ENCODE measurements around the gene C11orf98. TPM values are rescaled to one million over a fixed set of nuclear protein-coding genes. Genes with fewer than 3 reads are reported as not detected.
"Not testable (repeated sequence)": the region's sequence is repeated elsewhere in the genome, so short reads cannot be mapped to it uniquely, and the experiment has no call there.

C11orf98 gene
- total RNA-seq, 1 donor from 2014 or later, result 27.1 TPM

GRCh38 chr11:62688491-62688890, 23.5 kb upstream of the C11orf98 start:
- ATAC-seq (no peak), DNase-seq (no peak)
- intact Hi-C loops (cut with micrococcal nuclease), result no loop called here

GRCh38 chr11:62687508-62688396, 22.7 kb upstream of the C11orf98 start:
- peak; percentile 55 for DNase-seq

DNA sequence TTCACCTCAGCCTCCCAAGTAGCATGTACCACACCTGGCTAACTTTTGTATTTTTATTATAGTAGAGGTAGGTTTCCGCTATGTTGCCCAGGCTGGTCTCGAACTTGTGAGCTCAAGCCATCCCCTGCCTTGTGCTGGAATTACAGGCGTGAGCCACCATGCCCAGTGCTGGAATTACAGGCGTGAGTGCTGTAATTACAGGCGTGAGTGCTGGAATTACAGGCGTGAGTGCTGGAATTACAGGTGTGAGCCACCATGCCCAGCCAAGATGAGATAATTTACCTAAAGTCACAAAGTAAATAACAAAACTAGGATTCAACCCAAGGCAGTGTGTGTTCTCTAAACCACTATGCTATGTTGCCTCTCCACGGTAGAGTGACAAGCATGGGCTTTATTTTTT, 17.5 kb upstream of the C11orf98 start:
- intact Hi-C loops (cut with micrococcal nuclease), result no loop called here
- no peak for ATAC-seq
- no peak for DNase-seq

More at GRCh38 chr11:62687508-62688396, 22.7 kb upstream of the C11orf98 start:
- peak; percentile 30 for ATAC-seq
- intact Hi-C loops (cut with micrococcal nuclease), result no loop called here

DNA sequence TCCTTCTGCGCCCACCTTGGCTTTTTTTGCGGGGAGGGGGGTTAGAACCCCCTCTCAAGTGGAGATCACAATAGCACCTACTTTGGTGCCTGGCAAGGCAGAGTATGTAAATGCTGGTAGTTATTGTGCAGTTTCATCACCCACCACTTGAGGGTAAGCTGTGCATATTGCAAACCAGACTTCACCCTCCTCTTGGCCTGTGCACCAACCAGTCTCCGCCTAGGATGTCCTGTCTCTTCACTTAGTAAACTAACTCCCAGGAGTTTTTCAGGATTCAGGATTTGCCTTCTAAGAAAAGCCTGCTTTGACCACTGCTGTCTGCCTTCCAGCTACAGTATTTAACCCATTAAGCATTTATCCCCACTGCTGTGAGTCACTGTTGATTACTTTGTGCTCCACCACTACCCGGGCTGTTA, 15.8 kb upstream of the C11orf98 start:
- no peak for DNase-seq
- ATAC-seq, result peak; percentile 67
- intact Hi-C loops (cut with micrococcal nuclease), result no loop called here

GRCh38 chr11:62678770-62679696, 14.0 kb upstream of the C11orf98 start, which contains the start of gene UBXN1:
UBXN1 (minus strand) TSS chr11:62679073; CDS start chr11:62678923, 150 bp downstream.
- intact Hi-C loops (cut with micrococcal nuclease), result no loop called here
- DNase-seq (peak; percentile 93), ATAC-seq (peak; percentile 88)

DNA sequence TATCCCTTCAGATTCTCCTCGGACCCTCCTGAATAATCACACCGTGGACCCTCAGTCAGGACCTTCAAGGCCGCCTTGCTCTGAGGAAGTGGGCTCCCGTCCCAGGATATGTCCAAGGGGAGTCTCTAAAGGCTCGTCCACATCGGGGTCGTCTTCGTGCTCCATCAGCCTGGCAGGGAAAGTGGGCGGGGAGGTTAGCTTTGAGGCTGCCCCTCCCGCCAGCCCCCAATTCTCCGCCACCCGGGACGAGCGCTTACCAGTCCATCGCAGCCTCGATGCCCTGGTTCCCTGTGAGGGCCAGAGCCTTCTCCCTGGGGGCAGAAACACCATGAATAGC, 13.4 kb upstream of the C11orf98 start:
- DNase-seq (no peak), ATAC-seq (no peak)
- intact Hi-C loops (cut with micrococcal nuclease), result no loop called here

DNA sequence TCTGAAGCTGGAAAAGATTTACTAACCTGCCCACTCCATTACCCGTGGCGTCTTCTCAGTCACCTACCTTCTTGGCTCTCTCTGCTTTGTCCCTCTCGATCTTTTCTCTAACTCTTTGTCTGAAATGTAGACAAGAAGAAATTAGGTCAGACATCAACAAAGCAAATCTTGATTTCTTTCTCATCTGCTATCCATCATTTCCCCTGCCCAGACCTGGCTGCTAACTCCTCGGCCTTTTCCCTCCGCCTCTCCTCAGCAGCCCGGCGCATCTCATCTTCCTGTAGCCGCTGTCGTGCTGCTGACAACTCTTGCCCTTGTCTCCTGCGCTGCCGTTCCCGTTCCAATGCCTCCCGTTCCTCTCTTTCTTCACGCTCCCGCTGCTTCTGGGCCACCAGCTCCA, 12.7 kb upstream of the C11orf98 start:
- ATAC-seq, result no peak
- no peak for DNase-seq
- intact Hi-C loops (cut with micrococcal nuclease), result no loop called here

GRCh38 chr11:62677156-62677555, 12.1 kb upstream of the C11orf98 start:
- no peak for ATAC-seq
- no peak for DNase-seq
- intact Hi-C loops (cut with micrococcal nuclease), result no loop called here

DNA sequence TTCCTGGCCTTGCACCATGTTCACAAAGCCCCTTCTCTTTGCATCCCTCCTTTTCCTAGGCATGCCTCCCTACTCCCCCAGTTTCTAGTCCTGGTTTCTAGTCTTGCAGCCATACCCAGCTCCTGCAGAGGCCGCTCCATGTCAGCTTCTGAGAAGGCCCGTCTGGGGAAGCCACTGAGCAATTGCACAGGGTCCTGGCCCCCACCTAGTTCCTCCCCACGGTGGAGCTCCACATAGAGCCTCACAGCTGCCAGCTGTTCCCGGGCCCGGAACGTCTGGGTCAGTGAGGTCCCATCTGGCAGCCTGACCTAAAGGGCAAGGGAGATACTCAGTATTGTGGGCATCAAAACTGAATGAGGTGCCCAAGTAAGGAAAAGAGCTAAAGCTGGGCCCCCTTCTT, 11.7 kb upstream of the C11orf98 start:
- no peak for ATAC-seq
- DNase-seq, result no peak
- intact Hi-C loops (cut with micrococcal nuclease), result no loop called here

- DNase-seq; ATAC-seq; intact Hi-C loops (cut with micrococcal nuclease): not testable (repeated sequence)
These were observed 10.4 kb upstream of the C11orf98 start for GRCh38 chr11:62675415-62675814.

DNA sequence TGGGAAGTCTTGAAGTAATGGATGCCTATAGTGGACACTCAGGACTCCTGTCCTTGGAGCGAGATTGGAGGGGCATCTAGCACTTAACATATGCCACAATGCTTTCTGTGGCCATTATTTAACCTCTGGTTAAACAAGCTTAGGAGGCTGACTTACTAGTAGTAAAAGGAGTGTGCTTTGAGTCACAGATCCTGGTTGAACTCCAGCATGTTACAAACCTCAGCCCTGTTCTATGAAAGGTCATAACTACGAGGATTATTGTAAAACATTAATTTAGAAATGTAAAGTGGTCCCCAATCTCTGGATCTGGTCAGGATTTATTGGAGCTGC, 8.2 kb upstream of the C11orf98 start:
- DNase-seq (no peak), ATAC-seq (no peak)
- intact Hi-C loops (cut with micrococcal nuclease), result no loop called here

- ATAC-seq, result peak; percentile 89
- intact Hi-C loops (cut with micrococcal nuclease), result no loop called here
- peak; percentile 81 for DNase-seq
These were observed 6.8 kb upstream of the C11orf98 start, which contains the start of the genes LBHD1 and UQCC3 for GRCh38 chr11:62671608-62672389. LBHD1 (minus strand) TSS chr11:62672267; CDS start chr11:62670031, 2,236 bp downstream. UQCC3 (plus strand) TSS chr11:62671673; CDS start chr11:62671746, 73 bp downstream.

- DNase-seq (no peak), ATAC-seq (peak; percentile 38)
- intact Hi-C loops (cut with micrococcal nuclease), result no loop called here
These were observed 6.2 kb upstream of the C11orf98 start for GRCh38 chr11:62671236-62671607.

- DNase-seq, result no peak
- intact Hi-C loops (cut with micrococcal nuclease), result no loop called here
These were observed 4.6 kb upstream of the C11orf98 start for GRCh38 chr11:62669420-62670161.

GRCh38 chr11:62667460-62667859, 2.5 kb upstream of the C11orf98 start:
- DNase-seq (no peak), ATAC-seq (no peak)
- intact Hi-C loops (cut with micrococcal nuclease), result no loop called here

More at GRCh38 chr11:62669420-62670161, 4.6 kb upstream of the C11orf98 start:
- no peak for ATAC-seq

- DNase-seq (no peak), ATAC-seq (no peak)
- intact Hi-C loops (cut with micrococcal nuclease), result no loop called here
These were observed 1.4 kb upstream of the C11orf98 start for GRCh38 chr11:62666259-62666926.

DNA sequence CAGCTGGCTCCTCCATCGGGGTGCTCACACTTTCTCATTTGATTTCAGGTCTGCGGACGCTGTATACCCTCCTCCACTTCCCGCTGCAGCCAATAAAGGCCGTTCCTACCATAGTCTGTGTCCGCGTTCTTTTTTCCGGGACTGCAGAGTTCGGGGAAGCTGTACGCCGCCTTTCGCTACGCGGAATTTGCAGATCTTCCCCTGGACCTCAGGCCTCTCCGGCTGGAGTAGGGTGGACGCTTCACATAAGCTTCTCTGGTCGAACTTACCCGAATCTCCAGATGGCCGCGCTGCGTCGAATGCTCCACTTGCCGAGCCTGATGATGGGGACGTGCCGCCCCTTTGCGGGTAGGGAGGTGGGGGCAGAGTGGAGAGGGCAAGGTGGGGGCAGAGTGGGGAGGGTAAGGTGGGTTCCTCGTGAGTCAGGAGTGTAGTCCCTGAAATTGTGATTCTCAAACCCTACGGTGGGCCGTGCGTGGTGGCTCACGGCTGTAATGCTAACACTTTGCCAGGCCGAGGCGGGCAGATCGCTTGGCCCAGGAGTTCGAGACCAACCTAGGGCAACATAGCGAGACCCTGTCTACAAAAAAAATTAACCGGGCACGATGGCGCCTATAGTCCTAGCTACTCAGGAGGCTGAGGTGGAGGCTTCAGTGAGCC, 719 bp upstream of the C11orf98 start:
- peak; percentile 69 for DNase-seq
- ATAC-seq, result peak; percentile 51
- intact Hi-C loops (cut with micrococcal nuclease), result no loop called here

Measured in left ventricle myocardium superior (tissue), 1 donor.